Amniotic stem cell (primary cell): ENCODE results near the gene CD69.
"Not testable (repeated sequence)": the region's sequence is repeated elsewhere in the genome, so short reads cannot be mapped to it uniquely, and the experiment has no call there.

Experiments
- DNase-seq: peaks from one replicate; lab custom pipeline; 2025; lab: John Stamatoyannopoulos, UW

Gene CD69

DNA sequence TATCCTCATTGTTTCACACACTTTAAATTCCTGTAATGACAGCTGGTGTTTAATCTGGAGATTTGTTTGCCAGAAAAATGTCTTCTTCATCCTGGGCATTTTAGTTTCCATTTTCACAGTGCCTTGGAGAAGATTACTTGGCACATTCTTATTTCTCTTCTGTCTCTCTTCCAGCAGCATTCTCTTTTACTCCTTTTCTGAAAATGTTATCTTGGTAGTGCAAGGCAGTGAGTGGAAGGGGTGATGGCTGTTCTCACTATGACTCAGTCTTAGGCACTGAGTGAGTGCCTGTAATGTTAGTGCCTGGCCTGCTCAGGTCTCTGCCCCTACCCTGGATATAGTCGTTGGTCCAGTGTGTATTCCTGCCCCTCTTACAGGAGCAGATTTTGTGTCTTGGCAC lies 40.9 kb downstream of the CD69 start:
- DNase-seq, result no peak

DNA sequence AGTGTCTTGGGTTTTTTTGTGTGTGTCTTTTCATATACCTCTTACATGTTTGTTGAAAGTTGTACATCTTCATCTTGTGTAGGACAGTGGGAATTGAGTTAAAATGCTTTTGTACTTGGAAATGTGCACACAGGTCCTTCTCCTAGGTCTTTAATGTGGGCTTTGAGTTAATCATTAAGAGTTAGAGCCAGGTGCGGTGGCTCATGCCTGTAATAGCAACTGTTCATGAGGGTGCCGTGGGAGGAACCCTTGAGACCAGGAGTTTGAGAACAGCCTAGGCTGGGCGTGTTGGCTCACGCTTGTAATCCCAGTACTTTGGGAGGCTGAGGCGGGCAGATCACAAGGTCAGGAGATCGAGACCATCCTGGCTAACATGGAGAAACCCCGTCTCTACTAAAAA lies 41.7 kb downstream of the CD69 start:
- no peak for DNase-seq

DNA sequence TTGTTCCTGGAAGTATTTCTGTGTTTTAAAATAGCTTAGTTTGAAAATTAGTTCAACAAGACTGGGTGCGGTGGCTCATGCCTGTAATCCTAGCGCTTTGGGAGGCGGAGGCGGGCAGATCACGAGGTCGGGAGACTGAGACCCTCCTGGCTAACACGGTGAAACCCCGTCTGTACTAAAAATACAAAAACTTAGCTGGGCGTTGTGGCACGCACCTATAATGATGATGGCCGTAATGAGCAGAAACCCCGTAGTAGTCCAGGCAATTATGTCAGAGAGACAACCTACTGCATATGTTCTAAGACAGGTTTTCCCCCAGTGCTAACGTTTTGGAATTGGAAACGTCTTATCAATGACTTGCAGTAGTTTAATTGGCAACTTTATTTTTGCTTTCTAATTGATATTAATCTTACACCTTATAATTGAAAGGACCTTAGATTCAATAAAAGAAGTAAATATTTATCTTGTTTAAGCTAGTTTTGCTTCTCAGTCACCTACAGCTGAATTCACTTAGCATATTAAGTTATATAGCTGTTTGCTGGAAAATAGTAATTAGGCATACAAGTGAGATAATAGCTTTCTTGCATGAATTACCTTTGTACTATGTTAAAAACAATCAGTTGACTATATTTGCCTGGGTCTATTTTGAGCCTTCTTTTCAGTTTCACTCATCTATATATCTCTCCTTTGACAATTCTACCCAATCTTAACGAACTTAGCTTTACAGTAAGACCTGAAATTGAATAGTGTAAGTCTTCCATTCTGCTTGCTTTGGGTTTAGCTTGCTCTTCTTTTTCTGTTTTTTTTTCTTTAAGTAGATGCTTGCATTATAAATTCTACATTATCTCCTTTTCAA lies 43.4 kb downstream of the CD69 start:
- no peak for DNase-seq

DNA sequence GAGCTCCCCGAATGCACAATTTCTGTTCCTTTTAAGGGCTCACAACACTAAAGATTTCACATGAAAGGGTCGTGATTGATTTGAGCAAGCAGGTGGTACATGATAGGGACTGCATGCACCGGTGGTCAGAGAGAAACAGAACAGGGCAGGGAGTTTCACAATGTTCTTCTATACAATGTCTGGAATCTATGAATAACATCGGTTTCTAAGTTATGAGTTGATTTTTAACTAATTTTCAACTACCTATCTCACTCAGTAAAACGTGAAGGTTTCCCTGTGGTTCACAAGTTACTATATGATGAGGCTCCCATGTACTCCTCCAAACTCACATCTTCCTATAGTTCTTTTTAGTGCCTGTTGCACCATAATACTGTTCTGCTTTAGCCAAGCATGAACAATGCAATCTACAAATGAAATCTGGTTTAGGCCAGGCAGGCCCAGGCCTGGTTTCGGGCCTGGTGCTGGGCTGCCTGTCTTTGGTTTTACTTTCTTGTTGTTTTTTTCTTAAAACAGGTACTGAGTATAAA lies 47.6 kb downstream of the CD69 start:
- not testable (repeated sequence) for DNase-seq

DNA sequence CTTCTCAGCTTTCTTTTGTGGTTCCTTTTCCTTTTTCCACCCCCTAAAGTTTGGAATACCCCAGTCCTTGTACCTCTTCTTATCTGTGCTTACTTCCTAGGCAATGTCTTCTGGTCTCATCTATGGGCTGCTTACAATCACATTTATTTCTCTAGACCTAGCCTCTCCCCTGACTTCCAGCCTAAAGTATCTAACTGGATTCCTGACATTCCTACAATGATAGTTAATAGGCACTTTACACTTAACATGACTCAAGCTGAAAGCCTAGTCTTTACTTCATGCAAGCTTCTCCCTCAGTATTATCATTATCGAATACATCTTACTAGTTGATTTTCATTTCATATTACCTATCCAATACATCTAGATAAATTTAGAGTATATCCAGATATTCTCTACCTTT lies 49.0 kb downstream of the CD69 start:
- DNase-seq, result no peak

- no peak for DNase-seq
These were observed 49.9 kb downstream of the CD69 start for GRCh38 chr12:9710584-9711375.

DNA sequence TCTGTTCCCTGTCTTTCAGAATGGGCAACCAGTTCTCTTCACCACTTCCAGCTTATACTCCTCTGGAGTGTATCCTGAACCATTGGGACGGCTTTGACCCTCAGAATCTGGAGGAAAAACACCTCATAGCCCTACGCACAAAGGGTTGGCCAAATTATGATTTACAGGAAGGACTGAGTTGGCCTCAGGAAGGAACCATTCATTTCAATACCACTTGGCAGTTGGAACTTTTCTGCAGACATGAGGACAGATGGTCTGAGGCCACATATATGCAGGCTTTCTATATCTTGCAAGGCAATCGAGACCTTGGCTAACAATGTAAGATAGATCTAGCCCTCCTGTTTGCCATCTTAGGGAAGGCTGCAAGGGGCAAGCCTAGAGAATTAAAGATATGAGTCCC lies 51.8 kb downstream of the CD69 start:
- DNase-seq, result no peak

DNA sequence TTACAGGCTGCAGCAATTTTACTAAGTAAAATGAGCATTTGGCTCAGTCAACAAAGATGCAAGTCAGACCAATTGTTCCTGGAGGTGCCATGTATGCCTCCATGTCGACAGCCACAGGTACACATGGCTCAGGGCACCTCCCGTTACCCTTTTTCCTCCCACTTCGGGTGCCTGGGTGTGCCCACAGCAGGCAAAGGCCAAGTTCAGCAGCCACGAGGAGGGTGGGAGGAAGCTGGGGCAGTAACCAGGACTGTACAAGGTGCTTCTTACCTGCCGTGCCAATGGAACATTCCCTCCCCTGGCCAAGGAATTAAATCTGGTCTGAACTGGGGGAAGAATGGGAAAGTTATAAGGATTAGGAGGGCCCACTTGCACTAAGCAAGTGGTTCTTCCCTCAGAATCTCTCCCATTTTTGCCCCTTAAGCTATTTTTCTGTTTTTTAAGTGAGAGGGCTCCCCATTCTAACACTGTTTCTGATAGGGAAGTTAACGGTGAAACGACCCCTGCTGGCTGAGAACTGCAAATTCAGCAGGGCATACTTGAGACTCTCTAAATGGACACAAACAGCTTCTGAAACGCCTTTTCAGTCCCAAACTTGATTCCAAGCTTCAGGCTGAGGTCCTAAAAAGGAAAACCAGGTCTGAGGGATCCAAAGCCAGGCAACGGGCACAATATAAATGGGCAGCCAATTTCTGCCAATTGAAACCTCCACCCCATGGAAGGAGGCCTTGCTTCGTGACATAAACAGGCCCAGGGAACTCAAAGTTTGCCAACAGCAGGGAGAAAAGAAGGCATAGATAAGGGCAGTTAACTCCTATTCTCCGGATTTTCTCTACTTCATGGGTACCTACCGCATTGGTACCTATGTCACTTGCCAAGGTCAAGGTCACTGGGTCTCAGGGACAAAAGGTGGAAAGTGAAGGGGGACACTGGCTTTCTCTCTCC lies 52.6 kb downstream of the CD69 start:
- DNase-seq, result no peak

GRCh38 chr12:9707356-9707755 lies 53.3 kb downstream of the CD69 start:
- DNase-seq, result no peak

DNA sequence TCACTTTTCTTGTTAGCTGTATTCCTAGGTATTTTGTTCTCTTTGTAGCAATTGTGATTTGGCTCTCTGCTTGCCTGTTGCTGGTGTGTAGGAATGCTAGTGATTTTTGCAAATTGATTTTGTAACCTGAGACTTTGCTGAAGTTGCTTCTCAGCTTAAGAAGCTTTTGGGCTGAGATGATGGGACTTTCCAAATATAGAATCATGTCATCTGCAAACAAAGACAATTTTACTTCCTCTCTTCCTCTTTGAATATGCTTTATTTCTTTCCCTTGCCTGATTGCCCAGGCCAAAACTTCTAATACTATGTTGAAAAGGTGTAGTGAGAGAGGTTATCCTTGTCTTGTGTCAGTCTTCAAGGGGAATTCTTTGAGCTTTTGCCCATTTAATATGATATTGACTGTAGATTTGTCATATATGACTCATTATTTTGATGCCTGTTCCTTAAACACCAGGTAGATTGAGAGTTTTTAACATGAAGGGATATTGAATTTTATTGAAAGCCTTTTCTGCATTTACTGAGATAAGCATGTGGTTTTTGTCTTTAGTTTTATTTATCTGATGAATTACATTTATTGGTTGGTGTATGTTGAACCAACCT lies 54.5 kb downstream of the CD69 start:
- DNase-seq, result no peak

DNA sequence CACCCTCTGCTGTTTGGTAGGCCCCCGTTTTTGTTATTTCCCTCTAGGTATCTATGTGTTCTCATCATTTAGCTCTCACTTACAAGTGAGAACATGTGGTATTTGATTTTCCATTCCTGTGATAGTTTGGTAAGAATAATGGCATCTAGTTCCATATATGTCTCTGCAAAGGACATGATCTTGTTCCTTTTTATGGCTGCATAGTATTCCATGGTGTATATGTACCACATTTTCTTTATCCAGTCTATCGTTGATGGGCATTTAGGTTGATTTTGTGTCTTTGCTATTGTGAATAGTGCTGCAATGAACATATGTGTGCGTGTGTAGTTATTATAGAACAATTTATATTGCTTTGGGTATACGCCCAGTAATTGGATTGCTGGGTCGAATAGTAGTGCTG lies 56.1 kb downstream of the CD69 start:
- not testable (repeated sequence) for DNase-seq
